AG09309 (cell line): Measurements from ENCODE around the gene MTUS2.

Experiments
- DNase-seq: peaks from one replicate; pipeline ENCODE4 v3.0.0-alpha.2; 2010; ENCODE audit warnings: low read depth
- H3K4me3 ChIP-seq: 2 replicates; pipeline ENCODE4 v1.5.1; 2011; ENCODE audit warnings: mild to moderate bottlenecking, low read depth, low read length, moderate library complexity; ENCODE audit not compliant: control insufficient read depth
- TF ChIP-seq, protein P1 (sequence below): IDR thresholded peaks from 2 replicates; pipeline ENCODE4 v1.5.1; 2011; ENCODE audit warnings: mild to moderate bottlenecking, low read depth, low read length, inconsistent platforms; ENCODE audit not compliant: insufficient read depth, control insufficient read depth; ENCODE audit errors: missing control alignments

MTUS2 gene

DNA sequence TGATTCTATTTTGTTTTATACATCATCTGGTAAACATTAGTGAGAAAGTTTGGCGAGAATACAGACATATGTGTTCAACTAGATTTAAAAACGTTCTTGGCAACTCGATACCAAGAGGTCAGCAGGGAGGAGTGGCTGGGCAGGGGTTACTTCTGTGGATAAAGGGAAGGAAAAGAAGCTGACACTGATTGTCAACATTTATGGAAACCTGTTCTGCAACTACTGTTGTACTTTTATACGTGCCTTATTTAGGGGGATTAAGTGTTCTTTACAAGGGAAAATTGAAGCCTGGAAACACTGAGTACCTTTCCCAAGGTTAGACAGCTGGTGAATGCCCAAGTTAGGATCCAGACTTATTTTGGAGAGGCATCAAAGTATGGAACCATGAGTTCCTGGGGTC lies 65.0 kb downstream of the MTUS2 start:
- TF ChIP-seq, protein P1, sequence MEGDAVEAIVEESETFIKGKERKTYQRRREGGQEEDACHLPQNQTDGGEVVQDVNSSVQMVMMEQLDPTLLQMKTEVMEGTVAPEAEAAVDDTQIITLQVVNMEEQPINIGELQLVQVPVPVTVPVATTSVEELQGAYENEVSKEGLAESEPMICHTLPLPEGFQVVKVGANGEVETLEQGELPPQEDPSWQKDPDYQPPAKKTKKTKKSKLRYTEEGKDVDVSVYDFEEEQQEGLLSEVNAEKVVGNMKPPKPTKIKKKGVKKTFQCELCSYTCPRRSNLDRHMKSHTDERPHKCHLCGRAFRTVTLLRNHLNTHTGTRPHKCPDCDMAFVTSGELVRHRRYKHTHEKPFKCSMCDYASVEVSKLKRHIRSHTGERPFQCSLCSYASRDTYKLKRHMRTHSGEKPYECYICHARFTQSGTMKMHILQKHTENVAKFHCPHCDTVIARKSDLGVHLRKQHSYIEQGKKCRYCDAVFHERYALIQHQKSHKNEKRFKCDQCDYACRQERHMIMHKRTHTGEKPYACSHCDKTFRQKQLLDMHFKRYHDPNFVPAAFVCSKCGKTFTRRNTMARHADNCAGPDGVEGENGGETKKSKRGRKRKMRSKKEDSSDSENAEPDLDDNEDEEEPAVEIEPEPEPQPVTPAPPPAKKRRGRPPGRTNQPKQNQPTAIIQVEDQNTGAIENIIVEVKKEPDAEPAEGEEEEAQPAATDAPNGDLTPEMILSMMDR: no peak

DNA sequence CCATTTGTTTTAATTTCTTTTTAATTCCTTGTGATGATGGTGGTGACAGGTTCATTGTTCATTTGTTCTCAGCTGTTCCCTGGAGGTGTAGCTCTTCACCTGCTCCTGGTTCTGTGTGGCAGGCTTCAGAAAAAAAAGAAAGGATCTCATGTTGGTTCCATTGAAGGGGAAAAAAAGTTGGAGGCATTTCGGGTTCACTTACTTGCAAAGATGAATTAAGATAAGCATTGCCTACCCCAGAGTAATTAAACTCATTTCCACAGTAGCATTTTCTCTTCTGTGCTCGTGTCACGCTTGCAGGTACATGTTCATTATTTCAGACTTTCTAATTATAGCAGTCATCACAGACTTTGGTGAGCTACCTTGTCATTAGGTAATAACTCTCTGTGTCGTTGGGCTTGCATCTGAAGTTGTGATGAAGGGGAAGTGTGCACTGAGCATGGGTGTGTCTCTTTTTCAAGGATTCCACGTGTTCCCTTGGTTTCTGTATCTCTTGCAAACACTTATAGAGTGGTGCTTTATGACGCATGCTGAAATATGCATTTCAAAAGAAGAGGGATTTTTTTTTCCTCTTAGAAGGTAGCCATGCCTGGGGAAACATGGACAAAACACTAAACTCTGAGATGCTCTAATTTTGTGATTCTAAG lies 69.1 kb downstream of the MTUS2 start:
- H3K4me3 ChIP-seq: no peak overlapping the region
- DNase-seq: no peak
- TF ChIP-seq, protein P1: no peak

More for the DNA sequence above, 65.0 kb downstream of the MTUS2 start:
- no peak for DNase-seq
- no peak overlapping the region for H3K4me3 ChIP-seq

- no peak for DNase-seq
Observed at GRCh38 chr13:28890712-28891111, 70.6 kb downstream of the MTUS2 start.

DNA sequence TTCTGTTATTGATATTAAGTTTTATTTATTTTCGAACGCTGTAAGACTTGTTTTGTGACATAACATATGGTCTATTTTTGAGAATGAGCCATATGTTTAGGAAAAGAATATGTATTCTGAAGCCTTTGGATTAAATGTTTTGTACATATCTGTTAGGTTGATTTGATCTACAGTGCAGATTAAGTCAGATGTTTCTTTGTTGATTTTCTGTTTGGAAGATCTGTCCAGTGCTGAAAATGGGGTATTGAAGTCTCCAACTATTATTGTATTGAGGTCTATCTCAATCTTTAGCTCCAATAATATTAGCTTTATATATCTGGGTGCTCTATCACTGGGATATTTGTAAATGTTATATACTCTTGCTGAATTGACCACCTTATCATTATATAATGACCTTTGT lies 97.9 kb downstream of the MTUS2 start:
- DNase-seq: no peak
- TF ChIP-seq, protein P1: no peak
- no peak overlapping the region for H3K4me3 ChIP-seq

More at GRCh38 chr13:28890712-28891111, 70.6 kb downstream of the MTUS2 start:
- TF ChIP-seq, protein P1: no peak
- no peak overlapping the region for H3K4me3 ChIP-seq

DNA sequence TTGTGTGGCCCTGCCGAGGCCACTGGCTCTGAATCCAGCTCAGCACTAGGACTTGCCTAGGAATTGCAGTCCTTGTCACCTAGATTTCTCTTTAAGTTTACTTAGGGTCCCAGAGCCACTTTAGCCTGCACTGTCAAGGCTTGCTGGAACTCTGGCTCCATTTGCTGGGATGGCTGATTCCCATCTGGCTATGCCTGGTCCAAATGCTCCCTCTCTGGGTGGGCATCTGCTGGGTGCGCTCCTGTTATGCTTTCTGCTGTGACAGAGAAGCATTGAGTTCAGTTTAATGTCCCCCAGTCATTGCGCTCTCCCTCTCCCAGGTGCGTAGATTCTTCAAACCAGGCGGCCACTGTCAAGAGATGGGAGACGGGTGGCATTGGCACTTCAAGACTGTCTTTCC lies 102.2 kb downstream of the MTUS2 start:
- no peak for DNase-seq
- no peak overlapping the region for H3K4me3 ChIP-seq
- TF ChIP-seq, protein P1: no peak

DNA sequence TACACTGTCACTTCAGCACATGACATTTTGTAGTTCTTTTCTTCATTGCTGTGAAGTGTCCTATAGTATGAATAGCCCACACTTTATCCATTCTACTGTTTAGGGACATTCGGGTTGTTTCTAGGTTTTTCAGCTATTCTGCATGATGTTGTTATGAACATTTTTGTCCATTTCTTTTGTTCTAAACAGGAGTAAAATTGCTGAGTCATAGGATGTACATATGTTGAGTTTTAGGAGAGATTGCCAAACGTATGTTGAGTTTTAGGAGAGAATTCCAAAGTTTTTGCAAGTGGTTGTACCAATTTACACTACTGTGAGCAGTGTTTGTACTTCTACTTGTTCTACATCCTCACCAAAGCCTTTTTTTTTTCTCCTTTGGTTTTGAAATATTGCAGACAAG lies 115.0 kb downstream of the MTUS2 start:
- no peak for DNase-seq
- TF ChIP-seq, protein P1: no peak

More for the DNA sequence above, 115.0 kb downstream of the MTUS2 start:
- no peak overlapping the region for H3K4me3 ChIP-seq
